GM19238 (cell line): ENCODE data around the gene GABRR2.

Source experiments
- DNase-seq: peaks from one replicate; pipeline ENCODE4 v3.0.0; 2011; ENCODE audit warnings: low spot score; ENCODE audit not compliant: insufficient read length

The GABRR2 gene

DNA sequence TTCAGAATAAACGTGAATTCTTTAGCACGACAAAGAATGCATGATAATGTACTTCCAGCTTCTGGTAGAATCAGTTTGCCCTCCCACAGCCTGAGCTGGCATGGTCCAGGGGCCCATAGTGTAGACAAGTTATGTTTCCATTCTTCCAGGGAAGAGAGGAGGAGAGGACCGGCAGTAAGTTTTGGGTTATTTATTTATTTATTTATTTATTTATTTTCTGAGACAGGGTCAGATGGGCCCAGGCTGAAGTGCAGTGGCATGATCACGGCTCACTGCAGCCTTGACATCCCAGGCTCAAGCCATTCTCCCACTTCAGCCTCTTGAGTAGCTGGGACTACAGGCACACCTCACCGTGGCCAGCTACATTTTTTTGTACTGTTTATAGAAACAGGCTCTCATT is 102.6 kb downstream of the GABRR2 start:
- DNase-seq: no peak

DNA sequence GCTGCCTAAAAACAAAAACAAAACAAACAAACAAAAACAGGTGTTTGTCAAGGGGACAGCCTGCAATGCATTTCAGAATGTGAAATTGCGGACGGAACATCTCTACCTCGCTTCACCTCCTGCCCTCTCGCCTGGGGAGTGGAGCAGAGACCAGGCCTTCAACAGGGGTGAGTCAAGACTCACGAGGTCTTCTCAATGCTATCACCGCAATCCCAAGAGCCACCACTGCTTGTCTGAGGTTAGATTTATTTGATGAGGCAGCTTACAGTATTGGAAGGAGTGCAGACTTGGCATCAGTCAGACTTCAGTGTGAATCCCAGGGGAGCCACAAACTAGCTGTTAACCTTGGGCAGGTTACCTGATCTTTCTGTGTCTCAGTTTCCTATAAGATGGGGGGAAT is 105.6 kb downstream of the GABRR2 start:
- DNase-seq: no peak

DNA sequence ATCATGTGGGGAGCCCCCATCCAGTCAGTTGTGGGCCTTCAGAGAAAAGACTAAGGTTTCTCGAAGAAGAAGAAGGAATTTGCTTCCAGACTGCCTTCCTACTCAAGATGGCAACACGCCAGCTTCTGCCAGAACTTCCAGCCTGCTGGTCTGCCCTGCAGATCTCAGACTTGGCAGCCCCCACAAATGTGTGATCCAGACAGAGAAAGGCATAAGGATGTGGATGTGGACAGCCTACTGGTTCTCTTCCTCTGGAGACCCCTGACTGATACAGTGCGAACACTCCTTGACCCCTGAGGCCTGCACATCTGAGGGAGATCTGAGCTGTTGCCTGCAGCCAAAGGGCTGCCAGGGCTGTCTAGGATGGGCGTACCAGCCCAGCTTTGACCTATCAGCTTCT is 106.5 kb downstream of the GABRR2 start:
- DNase-seq: no peak
